SK-N-SH treated with all-trans-retinoic acid at 6 μM for 48 hours (cell line): ENCODE results near the gene PPP1R16B.

Source experiments
- ARNTL ChIP-seq: fragments of 450-650 bp; formaldehyde crosslinking; IDR thresholded peaks from 2 replicates; pipeline ENCODE4 v1.5.0; 2020; ENCODE audit warnings: low read depth, mild to moderate bottlenecking, moderate library complexity, borderline replicate concordance
- BACH2 ChIP-seq: fragments of 250-450 bp; sonication (Bioruptor Pico); IDR thresholded peaks from 2 replicates; pipeline ENCODE4 v1.9.0; 2021; ENCODE audit warnings: mild to moderate bottlenecking, borderline replicate concordance
- ESRRG ChIP-seq: fragments of 250-450 bp; sonication (Bioruptor Pico); IDR thresholded peaks from 2 replicates; pipeline ENCODE4 v1.6.1; 2021; ENCODE audit warnings: mild to moderate bottlenecking
- OSR1 ChIP-seq: fragments of 250-450 bp; sonication (Bioruptor Pico); IDR thresholded peaks from 2 replicates; pipeline ENCODE4 v1.8.0; 2022; ENCODE audit warnings: moderate library complexity, mild to moderate bottlenecking, inconsistent platforms
- PATZ1 ChIP-seq: fragments of 250-450 bp; sonication (Bioruptor Pico); IDR thresholded peaks from 2 replicates; pipeline ENCODE4 v1.8.0; 2020; ENCODE audit warnings: mild to moderate bottlenecking, moderate library complexity, borderline replicate concordance
- POU6F1 ChIP-seq: fragments of 250-450 bp; sonication (Bioruptor Pico); IDR thresholded peaks from 2 replicates; pipeline ENCODE4 v1.8.0; 2021; ENCODE audit warnings: low read depth, mild to moderate bottlenecking, moderate library complexity, borderline replicate concordance
- PPARA ChIP-seq: fragments of 250-450 bp; sonication (Bioruptor Pico); IDR thresholded peaks from 2 replicates; pipeline ENCODE4 v1.5.0; 2020; ENCODE audit warnings: mild to moderate bottlenecking, borderline replicate concordance
- RARB ChIP-seq: fragments of 250-450 bp; sonication (Bioruptor Pico); IDR thresholded peaks from 2 replicates; pipeline ENCODE4 v1.8.0; 2021; ENCODE audit warnings: mild to moderate bottlenecking, moderate library complexity
- SNAI2 ChIP-seq: fragments of 250-450 bp; sonication (Bioruptor Pico); IDR thresholded peaks from 2 replicates; pipeline ENCODE4 v1.5.0; 2020; ENCODE audit warnings: mild to moderate bottlenecking, moderate library complexity
- TOX ChIP-seq: fragments of 250-450 bp; sonication (Bioruptor Pico); IDR thresholded peaks from 2 replicates; pipeline ENCODE4 v1.8.0; 2021; ENCODE audit warnings: mild to moderate bottlenecking, moderate library complexity, borderline replicate concordance
- TSHZ2 ChIP-seq: fragments of 250-450 bp; sonication (Bioruptor Pico); IDR thresholded peaks from 2 replicates; pipeline ENCODE4 v1.5.0; 2020; ENCODE audit warnings: mild to moderate bottlenecking, moderate library complexity
- ZFP3 ChIP-seq: fragments of 250-450 bp; sonication (Bioruptor Pico); IDR thresholded peaks from 2 replicates; pipeline ENCODE4 v1.5.0; 2020; ENCODE audit warnings: mild to moderate bottlenecking, moderate library complexity
- ZFP30 ChIP-seq: fragments of 450-650 bp; formaldehyde crosslinking; IDR thresholded peaks from 2 replicates; pipeline ENCODE4 v1.5.0; 2022; ENCODE audit warnings: mild to moderate bottlenecking, moderate library complexity
- ZNF8 ChIP-seq: fragments of 450-650 bp; formaldehyde crosslinking; IDR thresholded peaks from 2 replicates; pipeline ENCODE4 v1.5.0; 2020; ENCODE audit warnings: mild to moderate bottlenecking, moderate library complexity

- TF ChIP-seq PATZ1, result no peak
- TF ChIP-seq ZFP30, result no peak
- no peak for TF ChIP-seq RARB (CRISPR knock-in tag)
- TF ChIP-seq ARNTL, result no peak
- no peak for TF ChIP-seq ZNF8 (CRISPR knock-in tag)
- no peak for TF ChIP-seq ESRRG (CRISPR knock-in tag)
- no peak for TF ChIP-seq POU6F1 (CRISPR knock-in tag)
- no peak for TF ChIP-seq TSHZ2
- no peak for TF ChIP-seq PPARA
- TF ChIP-seq OSR1, result no peak
- TF ChIP-seq TOX (CRISPR knock-in tag), result no peak
- no peak for TF ChIP-seq ZFP3 (CRISPR knock-in tag)
- no peak for TF ChIP-seq SNAI2
- no peak for TF ChIP-seq BACH2
Measured at GRCh38 chr20:38853759-38854158, 48.3 kb downstream of the PPP1R16B start.
